Measurements from ENCODE around the gene HOXB4. TPM values are rescaled to one million over a fixed set of nuclear protein-coding genes. Genes with fewer than 3 reads are reported as not detected.

Gene HOXB4
- 1 to 10 TPM in 2 of 4 donors, under 1 TPM in 2; 0.42 to 2.9 (median 1.4) TPM for total RNA-seq

DNA sequence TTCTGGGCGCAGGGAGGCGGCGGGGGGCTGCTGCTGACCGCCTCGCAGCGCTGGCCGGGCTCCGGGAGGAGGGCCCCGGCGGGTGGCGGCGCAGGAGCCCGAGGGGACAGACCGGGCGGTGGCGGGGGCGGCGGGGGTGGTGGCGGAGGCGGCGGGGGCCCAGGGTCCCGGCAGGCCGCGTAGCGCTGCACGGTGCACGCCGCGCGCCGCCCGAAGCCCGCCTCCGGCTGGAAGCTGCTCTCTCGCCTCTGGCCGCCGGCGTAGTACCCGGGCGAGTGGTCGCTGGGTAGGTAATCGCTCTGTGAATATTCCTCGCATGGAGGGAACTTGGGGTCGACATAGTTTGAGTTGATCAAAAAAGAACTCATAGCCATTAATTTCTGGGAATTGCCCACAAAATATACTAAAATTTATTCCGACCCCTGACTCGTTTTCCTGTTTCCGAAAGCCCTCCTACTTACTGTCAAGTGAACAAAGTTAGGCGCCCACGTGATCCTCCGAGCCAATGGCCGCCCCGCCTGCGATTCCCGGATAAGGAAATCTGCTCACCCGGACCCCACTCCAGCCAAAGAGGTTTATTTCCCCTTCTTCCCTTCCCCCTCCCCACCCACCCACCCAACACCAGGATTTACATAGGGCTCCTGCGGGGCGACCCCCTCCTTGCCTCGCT lies at the start of gene HOXB4:
HOXB4 (minus strand) TSS at position 405 of the 670 bp plus-strand sequence; CDS start at position 374, 31 bp downstream.
- no peak for TF ChIP-seq POLR2A (IDR thresholded peaks at IDR 0.05)
- TF ChIP-seq, protein P1, sequence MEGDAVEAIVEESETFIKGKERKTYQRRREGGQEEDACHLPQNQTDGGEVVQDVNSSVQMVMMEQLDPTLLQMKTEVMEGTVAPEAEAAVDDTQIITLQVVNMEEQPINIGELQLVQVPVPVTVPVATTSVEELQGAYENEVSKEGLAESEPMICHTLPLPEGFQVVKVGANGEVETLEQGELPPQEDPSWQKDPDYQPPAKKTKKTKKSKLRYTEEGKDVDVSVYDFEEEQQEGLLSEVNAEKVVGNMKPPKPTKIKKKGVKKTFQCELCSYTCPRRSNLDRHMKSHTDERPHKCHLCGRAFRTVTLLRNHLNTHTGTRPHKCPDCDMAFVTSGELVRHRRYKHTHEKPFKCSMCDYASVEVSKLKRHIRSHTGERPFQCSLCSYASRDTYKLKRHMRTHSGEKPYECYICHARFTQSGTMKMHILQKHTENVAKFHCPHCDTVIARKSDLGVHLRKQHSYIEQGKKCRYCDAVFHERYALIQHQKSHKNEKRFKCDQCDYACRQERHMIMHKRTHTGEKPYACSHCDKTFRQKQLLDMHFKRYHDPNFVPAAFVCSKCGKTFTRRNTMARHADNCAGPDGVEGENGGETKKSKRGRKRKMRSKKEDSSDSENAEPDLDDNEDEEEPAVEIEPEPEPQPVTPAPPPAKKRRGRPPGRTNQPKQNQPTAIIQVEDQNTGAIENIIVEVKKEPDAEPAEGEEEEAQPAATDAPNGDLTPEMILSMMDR (IDR thresholded peaks at IDR 0.05), result no peak
- intact Hi-C loops (cut with DNase I; ENCODE audit: low total_unique reads), result no loop called here
- H3K4me3 ChIP-seq (ENCODE audit: low read depth, poor library complexity, severe bottlenecking), result peak within 1 kb of the TSS; percentile 31
- WGBS, 2 donors, result 0 to 1% methylated on average over 23 to 31 of the region's 58 CpGs
- DNase-seq (ENCODE audit: low spot score in 2 of 2), result peak; percentile 91 to 98

DNA sequence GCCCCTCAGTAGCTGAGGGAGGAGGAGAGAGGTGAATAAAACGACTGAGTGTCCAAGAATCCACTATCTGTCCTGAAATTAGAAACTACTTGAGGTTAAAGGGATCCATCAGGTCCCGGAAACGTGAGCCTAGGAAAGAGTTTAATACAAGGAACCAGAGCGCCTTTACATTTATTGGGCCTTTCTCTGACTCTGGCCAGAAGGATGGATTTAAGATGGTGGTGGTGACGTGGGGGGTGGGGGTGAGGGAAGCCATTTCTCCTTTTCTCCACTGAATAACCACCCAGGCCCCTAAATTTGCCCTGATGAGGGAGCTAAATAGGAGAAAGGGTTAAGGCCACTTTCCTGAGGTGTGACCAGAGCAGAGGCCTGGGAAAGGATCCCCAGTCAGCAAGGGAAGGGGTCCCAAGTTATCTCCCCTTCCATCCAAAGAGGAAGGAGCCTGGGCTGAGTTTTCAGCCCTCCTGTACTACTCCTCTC lies 49.0 kb upstream of the HOXB4 start:
- intact Hi-C loops (cut with DNase I; ENCODE audit: low total_unique reads), result no loop called here
- DNase-seq (ENCODE audit: low spot score in 2 of 2), result no peak
- WGBS, 2 donors, result 33 to 34% methylated on average over 5 of the region's 5 CpGs
- no peak overlapping the region for H3K4me3 ChIP-seq (ENCODE audit: low read depth, poor library complexity, severe bottlenecking)
- no peak for TF ChIP-seq POLR2A (IDR thresholded peaks at IDR 0.05)
- TF ChIP-seq, protein P1 (IDR thresholded peaks at IDR 0.05), result no peak

DNA sequence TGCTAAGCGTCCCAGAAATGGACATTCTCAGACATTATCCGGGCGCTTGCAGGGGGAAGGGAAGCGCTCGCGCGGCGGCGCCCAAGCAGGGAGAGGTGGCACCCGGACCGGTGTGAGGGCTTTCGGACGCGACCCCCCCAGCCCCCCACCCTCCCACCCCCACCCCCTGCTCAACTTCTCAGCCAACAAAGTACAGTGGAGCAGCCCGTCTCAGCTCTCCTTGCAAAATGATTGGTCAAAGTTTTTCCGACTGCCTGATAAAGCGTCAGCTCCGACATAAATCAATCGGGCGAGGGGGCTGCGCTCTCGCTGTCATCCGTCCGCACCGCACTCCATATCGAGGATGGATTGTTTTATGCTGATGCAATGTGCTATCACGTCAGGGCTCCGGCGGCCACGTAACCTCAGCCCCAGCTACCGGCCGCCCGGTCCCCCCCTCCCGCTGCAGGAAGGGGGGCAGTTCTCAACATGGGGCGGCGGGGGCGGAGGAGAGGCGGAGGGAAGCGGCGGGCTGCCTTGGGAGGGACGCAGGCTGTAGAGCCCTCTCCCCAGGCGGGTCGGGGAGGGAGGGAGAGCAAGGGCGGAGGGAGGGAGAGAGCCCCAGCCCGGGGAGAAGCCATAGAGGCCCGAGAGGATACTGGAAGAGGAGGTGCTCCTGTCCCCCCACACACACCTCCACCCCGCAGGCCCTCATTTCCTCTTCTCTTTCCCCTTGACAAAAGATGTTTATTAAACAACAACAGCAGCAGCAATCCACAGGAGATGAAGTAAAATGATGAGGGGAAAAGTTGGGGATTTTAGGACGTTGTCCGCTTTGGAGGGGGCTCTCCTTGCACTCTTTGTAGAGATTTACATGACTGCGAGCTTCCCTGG lies 48.3 kb upstream of the HOXB4 start, which contains the start of gene HOXB9:
HOXB9 (minus strand) TSS at position 114 of the 873 bp plus-strand sequence; CDS start at position 25, 89 bp downstream.
- no peak for DNase-seq (ENCODE audit: low spot score in 2 of 2)
- intact Hi-C loops (cut with DNase I; ENCODE audit: low total_unique reads), result no loop called here
- H3K4me3 ChIP-seq (ENCODE audit: low read depth, poor library complexity, severe bottlenecking), result peak within 1 kb of the TSS; percentile 17
- WGBS, 2 donors, result 3 to 4% methylated on average over 36 to 50 of the region's 50 CpGs
- TF ChIP-seq POLR2A (IDR thresholded peaks at IDR 0.05), result no peak
- TF ChIP-seq, protein P1 (IDR thresholded peaks at IDR 0.05), result no peak

DNA sequence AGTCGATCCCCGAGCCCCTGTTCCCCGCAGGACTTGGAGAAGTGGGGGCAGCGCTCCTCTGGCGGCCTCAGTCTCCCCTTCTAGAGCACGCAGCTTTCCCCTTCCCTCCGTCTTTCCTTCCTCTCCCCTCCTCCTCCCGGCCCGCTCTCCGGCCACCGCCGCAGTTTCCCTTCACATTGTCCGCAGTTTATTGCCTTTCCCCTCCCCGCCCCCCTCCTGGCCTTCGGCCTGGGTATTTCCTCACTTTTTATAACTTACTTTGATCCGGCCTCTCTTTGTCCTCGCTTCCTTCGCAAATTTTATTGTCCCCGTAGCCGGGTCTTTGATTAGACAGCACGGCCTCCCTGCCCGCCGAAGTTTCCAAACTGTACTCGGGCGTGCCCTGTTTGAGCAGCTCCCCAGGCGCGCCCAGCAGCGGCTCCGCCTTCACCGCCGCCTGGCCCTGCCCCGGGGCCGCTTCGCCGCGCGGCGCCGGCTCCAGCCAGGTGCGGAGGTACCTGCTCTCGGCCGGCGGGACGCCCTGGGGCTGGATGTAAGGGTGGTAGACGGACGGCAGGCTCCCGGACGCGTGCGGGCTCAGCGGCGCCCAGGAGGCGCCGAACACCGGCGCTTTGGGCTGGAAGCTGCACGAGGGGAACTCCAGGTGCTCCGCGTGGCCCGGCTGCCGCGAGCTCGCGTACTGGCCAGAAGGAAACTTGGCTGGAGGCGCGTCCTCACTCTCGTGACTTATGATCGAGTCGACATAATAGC lies 47.5 kb upstream of the HOXB4 start:
- TF ChIP-seq, protein P1 (IDR thresholded peaks at IDR 0.05), result no peak
- no peak for TF ChIP-seq POLR2A (IDR thresholded peaks at IDR 0.05)
- intact Hi-C loops (cut with DNase I; ENCODE audit: low total_unique reads), result no loop called here
- DNase-seq (ENCODE audit: low spot score in 2 of 2), result no peak
- peak overlapping the region; percentile 17 for H3K4me3 ChIP-seq (ENCODE audit: low read depth, poor library complexity, severe bottlenecking)
- WGBS, 2 donors, result 1% methylated on average over 52 to 54 of the region's 69 CpGs

All from lower leg skin (tissue), 4 donors.